ENCODE results near the gene PTDSS2.
A peak's percentile ranks its signal among the peaks of the same experiment; 100 is the strongest.
"Not testable (repeated sequence)": the region's sequence is repeated elsewhere in the genome, so short reads cannot be mapped to it uniquely, and the experiment has no call there.

The PTDSS2 gene

DNA sequence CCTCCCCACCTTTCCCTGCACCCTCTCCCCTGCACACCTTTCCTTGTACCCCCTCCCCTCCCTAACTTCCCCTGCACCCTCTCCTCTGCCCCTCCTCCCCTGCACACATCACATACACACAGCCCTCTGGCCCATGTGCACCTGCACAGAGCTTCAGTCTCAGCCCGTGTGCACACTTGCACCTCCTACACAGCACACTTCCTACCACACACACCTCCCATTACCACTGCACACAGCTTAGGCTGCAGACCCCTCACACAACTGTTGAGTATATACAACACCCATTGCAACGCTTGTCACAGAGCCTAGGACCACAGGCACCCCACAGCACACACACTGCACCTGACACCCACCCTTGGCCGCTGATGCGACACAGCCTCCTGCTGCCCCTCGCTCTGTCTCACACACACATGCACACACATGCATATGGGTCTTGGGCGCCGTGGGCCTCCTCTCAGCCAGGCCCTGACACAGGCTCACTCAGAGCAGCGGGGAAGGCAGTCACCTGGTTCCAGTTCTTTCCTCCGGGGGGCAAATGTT lies 35.7 kb upstream of the PTDSS2 start:
- peak in 1 of 6 experiments; percentile 47 for DNase-seq

DNA sequence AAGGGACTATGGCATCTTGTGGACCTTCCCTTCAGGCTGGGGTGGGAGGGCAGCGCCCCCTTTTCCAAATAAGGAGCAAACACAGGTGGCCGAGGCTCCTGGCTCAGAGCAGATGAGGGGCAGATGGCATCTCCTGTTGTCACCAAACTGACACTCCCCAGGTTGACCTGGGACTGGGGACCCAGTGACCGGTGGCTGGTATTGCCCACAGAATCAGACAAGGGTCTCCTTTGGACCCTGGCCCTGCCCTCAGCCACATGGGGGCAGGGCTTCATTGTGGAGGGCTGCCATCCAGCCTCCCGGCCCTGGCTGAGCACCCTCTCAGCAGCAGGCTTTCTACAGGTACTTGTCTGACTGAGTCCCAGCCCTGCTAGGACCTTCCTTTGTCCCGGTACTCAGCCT lies 34.4 kb upstream of the PTDSS2 start:
- no peak for DNase-seq

DNA sequence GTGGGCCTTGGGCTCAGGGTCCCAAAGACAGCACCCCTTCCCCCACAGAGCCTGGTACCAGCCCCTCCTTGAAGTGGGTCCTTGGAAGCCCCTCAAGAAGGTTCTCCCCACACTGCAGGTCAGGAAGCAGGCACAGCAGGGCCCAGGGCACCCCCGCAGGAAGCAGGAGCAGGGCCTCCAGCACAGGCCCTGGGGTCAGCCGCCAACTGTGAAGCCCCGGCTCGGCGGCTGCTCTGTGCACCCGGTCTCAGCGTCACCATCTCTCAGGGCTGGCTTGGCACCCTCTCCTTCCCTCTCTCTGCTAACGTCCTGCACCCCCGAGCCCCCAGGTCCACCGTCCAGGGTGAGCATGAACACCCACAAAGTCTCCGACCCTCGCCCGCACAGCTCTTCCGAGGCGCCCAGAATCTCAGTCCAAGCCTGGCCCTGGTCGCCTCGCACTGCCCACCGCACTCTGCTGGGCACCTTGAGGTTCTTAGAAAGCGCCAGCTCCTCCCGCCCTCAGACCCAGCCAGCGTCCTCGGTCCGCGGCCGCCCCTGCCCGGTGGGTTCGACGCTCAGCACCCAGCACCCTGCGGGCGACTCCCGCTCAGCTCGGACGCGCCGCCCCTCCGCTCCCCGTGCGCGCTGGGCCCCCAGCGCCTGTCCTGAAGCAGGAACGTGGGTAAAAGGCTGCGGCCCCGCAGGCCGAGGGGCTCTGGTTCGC lies 33.9 kb upstream of the PTDSS2 start:
- DNase-seq: peak in 2 of 6 experiments; percentile 29 to 49

DNA sequence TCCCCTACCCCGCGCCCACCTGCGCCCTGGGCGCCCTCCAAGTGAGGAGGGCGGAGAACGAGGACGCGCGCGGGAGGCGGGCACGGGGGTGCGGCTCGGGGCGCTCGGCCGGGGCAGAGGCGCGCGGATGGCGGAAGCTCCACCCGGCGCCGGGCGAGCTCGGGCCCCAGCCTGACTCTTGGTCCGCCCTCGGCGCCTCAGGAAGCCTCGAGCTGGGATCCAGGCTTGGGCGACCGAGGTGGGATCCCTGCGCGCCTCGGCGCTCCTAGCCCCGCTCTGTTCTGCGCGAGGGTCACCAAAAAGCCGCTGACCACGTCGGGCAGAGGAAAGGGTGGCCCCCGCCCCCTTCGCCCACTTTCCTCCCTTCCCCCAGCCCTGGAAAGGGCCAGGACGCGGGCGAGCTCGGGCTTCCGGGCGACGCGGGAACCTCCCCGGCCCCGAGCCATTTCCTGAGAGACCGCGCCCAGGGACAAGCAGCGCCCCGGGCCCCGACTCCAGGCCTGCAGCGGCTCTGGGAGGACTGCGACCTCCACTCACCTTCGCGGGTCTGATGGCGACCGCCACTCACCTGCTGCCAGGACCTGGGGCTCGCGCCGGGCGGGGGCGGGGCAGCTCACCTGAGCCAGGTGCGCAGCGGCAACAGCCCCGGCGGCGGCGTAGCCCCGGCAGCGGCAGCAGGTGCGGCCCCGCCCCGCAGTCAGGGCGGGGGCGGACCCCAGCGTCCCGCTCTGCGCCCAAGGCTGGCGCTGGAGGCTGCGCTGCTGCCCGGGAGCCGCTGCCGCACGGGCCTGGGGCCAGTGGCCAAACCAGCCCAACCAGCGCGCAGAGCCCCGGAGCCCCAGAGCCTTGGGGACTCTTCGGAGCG lies 33.1 kb upstream of the PTDSS2 start:
- peak in 4 of 6 experiments; percentile 33 to 60 (median 42) for DNase-seq

DNA sequence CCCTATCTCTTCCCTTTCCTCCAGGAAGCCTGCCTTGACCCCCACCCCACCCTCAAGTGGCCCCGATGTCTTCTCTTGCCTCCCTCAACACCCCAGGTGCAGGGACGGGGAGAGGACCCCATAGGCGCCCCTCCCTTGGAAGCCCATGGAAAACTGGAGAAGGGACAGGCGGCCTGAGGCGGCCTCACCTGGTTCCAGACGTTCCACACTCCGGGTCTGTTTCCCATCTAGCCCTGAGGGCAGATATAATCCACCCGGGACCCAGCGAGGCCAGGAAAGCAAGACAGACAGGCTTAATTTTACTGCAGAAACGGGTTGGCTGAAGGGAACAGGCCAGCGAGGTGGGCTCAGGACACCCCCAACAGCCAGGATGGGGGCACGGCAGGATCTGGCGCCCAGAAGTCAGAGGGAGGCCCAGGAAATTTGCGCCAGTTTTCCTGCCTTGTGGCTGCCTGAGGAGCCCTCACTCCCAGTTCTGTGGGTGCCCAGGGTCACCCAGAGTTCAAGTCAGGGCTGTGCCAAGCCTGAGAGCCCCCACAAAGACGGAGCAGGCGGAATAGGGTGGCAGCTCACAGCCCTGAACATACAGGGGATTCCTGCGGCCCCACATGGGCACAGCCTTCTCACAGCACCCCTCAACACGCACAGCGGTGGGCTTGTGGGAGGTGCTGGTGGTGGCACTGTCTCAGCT lies 32.3 kb upstream of the PTDSS2 start:
- no peak for DNase-seq

DNA sequence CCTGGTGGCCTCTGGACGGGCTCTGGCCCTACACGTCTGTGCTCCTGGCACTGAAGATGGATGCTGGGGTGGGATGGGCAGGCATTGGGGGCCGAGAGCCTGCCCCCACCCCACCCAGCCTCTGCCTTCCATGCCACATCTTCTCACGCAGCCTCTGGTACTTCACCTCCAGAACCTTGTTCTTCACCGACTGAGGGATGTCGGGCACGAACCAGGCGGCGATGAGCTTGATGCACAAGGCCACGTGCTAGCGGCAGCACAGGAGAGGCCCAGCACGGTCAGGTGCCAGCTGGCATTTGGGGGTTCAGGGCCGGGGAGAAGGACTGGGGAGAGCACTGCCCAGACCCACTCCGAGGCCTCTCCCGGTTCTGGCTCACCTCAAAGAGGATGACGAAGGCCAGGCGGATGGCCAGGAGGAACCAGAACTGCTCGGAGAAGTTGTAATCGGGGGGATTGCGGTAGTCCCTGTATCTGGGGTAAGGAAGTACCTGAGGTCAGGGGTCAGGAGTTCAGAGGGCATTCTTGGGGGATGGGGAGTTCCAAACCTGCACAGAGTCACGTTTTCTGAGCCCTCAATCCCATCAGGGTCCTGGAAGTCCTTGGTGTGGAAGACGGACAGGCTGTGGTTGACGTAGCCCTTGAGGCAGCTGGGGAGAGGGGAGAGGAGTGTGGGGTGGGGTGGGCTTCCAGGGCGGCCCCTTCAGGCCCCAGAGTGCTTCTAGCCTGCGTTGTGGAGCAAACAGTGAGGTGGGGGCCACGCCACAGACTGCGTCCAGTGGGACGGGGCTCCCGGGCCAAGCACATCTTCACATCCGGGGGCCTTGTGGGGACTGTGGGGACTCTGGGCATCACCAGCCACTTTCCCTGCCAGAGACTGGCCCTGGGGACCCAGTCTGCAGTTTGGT lies 31.5 kb upstream of the PTDSS2 start:
- DNase-seq: no peak

DNA sequence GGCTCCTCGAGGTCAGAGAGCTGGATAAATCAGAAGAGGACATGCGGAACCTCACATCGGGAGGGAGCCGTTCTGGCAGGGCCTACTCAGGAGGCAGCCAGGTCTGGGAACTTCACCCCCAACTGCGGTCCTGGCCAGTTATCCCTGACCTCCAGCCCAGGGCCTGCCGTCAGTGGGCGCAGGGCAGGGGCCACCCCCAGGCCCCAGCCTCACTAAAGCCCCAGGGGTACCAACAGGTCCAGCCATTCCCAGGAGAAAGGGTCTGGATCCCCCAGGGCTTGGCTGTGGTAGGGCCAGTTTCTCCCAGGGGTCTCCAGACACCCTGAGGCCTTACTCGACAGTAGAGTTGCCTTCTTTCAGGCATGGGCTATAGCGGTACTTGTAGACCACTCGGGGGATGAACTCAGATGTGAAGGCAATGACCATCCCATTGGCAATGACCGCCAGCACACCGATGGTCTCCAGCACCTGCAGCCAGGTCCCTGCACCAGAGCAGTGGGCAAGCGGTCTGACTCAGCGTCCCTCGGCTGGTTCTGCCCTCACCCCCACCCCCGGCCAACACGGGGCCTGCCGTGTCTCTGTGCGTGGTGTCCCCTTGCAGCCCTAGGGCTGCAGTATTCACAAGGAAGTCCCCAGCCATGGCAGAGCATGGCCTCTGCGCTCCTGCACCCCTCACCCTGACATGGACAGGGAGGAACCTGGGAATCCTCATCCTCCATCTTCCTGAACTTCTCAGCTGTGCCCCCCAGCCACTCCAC lies 30.7 kb upstream of the PTDSS2 start:
- no peak for DNase-seq

DNA sequence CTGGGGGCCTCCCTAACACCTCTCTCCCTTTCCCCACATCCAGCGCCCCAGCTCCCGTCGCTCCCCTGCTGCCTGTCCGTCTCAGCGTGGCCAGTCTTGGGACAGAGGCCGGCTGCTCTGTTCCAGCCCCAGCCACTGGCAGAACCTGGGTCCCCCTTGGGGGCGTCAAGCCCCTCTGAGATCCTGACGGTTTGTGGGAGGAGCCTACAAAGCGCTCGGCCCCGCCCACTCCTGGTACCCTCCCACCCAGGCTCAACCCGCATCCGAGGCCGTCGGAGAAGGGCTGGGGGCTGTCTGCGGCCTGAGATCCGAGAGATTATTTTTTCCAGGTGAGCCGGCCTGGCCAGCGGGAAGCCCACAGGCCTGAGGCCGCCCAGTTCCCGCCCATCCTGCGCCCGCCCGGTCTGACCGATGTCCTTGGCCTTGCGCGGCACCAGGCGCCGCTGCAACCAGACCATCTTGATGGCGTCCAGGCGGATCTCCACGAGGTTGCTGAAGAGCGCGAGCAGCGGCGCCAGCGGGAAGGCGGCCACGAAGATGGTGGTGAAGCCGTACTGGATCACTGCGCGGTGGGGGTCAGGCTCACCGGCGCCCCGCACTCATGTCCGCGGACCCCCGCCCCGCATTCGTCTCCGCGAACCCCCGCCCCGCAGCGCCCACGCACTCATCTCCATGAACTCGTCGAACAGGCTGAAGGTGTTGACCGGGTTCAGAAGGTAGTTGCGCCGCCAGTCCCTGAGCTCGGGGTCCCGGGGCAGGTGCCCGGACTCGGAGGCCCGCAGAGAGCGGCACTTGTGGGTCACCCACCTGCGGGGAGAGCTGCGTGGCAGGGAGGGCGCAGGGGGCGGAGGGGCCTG lies 29.8 kb upstream of the PTDSS2 start:
- DNase-seq: no peak

DNA sequence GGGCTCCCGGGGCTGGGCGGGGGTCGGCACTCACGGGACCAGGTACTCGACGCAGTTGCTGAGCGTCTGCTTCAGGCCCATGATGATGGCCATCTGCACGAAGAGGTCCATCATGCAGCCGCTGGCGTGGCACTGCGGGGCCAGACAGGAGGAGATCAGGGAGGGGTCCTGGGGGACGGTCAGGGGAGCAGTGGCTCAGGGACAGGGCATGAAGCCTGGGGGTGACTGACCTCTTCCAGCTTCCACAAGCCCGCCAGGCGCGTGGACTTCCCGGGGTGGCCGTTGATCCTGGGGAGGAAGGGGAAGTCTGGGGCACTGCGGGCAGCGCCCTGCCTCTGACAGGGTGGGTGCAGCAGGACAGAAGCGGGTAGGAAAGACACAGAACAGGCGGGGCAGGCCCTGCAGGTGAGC lies 29.2 kb upstream of the PTDSS2 start:
- no peak for DNase-seq

DNA sequence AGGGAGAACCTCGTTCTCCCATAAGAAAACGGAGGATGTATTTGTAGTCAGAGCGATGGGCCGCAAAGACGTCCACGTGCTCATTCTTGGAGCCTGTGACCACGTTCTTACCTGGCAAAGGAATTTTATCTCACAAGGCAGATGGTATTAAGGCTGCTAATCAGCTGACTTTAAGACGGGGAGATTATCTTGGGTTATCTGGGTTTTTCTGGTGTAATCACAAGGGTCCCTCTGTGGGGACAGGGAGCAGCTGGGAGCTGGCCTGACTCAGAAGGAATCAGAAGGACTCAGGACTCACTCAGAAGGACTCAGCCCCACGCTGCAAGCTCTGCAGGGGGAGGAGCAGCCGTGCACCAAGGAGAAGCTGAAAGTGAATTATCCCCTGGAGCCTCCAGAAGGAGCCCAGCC lies 27.8 kb upstream of the PTDSS2 start:
- DNase-seq: no peak

DNA sequence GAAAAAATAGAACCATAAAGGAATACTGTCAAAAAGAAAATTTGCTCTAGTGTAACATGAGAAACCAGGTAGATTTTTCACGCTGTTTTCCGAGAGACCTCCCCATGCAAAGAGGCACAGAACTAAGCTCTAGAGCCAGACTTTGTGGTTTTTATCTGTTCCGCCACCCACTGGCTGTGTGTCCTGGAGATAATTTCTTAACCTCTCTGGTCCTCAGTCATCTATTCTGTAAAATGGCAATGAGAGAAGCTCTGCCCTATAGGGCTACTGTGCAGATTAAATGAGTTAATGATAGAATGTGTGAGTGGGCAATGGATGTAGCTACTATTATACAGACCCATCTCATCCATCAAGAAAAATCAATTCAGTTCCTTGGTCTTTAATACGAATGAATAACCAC lies 25.8 kb upstream of the PTDSS2 start:
- no peak for DNase-seq

DNA sequence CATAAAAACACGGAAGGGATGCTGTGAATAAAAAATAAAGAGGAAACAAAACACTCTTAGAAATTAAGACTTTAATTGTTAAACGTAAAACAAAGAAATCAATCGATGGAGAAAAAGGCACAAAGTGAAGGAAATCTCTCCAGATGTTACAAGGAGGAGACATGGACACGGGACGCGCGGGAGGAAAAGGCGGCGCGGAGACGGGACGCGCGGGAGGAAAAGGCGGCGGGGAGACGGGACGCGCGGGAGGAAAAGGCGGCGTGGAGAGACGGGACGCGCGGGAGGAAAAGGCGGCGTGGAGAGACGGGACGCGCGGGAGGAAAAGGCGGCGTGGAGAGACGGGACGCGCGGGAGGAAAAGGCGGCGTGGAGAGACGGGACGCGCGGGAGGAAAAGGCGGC lies 25.3 kb upstream of the PTDSS2 start:
- not testable (repeated sequence) for DNase-seq

DNA sequence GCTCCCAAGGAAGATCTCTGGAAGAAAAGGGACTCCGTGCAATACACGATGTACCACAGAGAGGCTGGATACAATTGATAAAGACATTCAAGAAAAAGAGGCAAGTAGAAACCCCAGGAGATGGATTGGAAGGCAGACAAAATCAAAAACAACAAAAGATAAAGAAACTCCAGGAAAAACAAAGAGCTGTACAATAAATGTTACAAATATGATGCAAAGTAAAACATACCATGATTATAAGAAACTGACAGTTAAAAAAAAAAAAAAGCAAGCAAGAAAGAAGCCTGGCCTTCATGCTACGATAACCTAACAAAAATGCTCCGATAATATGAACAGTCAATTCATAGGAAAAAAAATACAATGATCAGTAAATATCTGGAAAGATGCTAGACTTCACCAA lies 24.8 kb upstream of the PTDSS2 start:
- no peak for DNase-seq

DNA sequence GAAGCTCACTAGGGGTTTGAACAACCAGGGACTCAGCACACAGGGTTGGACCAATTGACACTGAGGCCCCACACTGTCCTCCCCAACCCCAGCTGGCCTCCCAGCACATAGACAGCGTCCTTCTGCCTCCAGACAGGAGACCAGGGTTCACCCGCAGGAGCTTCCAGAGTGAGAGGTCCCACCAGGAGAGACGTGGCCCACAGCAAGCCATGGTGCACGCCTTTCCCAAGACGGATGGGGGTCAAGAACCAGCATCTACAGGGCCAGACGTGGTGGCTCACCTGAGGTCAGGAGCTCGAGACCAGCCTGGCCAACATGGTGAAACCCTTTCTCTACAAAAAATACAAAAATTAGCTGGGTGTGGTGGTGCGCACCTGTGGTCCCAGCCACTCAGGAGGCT lies 23.2 kb upstream of the PTDSS2 start:
- DNase-seq: no peak

DNA sequence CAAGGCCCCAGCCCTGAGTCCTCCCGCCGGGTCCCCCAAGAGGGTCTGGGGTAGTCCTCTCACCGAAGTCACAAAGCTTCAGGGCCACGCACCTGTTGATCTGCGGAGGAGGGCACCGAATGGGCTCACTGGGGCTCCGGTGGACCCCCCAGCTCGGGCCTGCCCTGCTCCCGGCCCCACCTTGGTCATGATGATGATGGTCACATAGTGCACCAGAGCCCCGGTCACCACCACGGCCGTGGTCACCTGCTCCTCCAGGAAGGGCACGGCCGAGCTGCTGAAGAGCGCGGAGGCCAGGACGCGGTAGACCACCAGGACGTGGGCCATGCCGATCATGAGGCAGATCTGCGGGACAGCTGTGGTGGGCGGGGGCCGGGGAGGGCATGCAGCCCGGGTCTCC lies 21.8 kb upstream of the PTDSS2 start:
- DNase-seq: no peak

DNA sequence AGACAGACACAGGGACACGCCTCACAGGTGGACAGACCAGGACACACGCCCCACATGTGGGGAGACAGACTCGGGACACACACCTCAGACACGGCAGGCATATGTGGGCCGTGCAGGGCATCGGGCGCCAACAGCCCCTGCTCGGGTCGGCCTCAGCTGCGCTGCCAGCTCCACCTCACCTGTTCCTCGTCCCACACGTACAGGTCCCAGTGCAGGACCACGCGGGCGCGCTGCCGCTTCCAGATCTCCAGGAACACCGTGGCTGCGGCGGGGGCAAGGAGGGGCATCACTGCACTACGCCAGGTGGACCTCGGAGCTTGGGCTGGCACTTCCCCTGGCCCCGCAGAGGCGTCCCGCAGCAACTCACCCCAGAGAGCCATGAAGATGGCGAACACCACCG lies 20.7 kb upstream of the PTDSS2 start:
- no peak for DNase-seq

DNA sequence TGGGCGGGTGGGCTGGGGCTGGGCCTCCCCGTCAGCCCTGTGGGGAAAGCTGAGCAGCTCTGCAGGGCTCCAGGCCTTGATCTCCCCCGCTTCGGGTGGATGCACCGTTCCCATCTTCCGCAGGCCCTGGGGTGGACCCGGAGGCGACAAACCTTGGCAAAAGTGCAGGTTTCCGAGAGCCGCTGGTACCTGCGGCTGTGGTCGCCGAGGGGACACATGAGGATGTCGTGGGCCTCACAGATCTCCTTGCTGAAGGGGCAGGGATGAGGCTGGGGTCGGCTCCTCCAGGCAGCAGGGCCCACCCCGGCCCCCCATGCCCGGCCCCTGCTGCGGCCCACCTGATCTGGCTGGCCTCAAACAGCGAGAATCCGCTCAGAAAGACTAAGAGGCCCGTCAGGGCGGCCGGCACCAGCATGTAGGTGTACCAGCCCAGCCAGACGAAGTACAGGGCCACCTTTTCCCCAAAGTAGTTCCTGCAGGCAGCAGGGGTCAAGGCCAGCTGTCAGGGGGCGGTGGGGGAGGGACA lies 20.1 kb upstream of the PTDSS2 start:
- no peak for DNase-seq

DNA sequence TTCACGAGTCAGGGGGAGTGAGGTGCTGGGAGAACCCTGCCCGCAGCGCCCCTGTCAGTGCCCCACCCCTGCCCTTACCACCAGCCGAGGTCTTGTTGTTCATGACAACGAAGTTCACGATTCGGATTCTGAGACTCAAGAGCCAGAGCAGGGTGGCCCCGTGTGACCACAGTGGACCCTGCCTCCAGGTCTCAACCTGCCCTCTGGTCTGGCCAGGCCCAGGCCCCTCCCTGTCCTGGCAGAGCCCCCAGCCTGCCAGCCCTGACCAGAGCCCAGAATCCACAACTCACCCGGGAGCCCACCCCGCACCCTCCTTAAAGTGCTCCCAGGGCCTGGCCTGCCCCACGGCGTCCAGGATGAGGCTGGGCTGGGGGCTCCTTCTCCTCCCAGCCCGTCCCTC lies 18.2 kb upstream of the PTDSS2 start:
- DNase-seq: no peak

DNA sequence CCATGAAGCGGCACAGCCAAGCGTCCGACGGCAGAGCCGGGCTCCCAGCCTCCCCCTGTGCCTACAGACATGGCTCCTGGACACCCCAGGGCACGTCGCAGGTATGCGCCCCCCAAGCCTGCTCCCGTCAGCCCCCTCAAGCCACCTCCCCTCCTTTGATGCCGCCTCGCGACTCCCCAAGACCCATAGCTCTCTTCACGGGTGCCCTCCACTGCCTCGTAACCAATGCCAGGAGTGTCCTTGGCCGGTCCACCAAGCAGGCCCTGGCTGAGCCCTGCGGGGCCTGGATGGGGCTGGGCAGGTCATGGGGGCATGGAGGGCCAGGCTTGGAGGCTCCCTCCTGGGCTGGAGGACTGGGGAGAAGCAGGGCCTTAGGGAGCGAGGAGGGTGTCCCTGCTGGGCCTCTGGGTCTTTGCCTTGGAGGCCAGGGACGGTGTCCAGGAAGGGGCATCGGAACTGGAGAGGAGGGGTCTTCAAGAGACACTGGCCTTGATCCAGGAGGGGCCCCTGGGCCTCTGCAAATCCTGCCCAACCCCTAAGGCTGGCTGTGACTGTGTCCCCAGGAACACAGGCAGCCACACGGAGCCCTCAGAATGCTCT lies 17.5 kb upstream of the PTDSS2 start:
- no peak for DNase-seq

DNA sequence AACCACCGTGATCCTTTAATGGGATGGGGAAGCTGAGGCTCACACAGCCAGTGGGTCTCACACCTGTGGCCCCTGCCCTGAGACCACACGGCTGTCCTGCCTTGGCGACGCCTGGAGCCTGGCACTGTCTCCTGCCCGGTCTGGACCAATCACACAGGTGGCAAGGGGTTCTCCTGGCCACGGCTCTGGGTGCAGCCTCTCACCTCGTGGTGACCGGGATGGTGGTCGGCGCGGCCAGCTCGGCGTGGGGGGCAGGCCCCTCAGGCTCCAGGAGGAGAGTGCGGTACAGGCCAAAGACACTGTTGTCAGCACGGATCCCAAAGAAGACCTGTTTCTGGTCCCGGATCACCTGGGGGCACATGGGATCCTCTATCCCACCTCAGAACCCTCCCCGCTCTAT lies 17.0 kb upstream of the PTDSS2 start:
- no peak for DNase-seq
